ENCODE measurements around the gene IL10RA. TPM values are rescaled to one million over a fixed set of nuclear protein-coding genes. Genes with fewer than 3 reads are reported as not detected.

Gene IL10RA
- total RNA-seq, 1 experiment from 2014 or later = not detected

- no peak for ATAC-seq
- H3K9me3 ChIP-seq (ENCODE audit: low read length) = no peaks in the 10 kb centered on the region
- POLR2A ChIA-PET (ENCODE audit: unreplicated experiment) = no interaction called here
Observed at GRCh38 chr11:118002541-118003423, 16.6 kb downstream of the IL10RA start.

DNA sequence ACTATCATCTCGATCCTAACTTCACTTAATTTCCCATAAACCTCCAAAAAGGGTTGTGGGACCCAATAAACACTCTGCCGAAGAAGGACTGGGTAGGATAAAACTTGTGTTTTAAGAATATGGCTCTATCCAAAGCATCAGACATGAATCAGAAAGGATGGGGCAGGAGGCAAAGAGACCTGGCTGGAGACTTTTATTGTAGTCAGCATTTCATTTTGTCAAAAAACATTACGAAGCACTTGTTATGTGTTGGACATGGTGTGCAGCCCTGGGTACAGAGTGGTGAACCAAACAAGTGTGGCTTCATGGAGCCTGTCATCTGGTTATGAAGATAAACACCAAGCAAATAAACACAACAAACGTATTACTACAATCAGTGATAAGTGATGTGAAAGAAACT lies 17.3 kb downstream of the IL10RA start:
- Histone ChIP-seq H3K27ac (ENCODE audit: low read length) (no peak overlapping the region), H3K4me1 (ENCODE audit: insufficient read depth, low read length) (no peaks in the 10 kb centered on the region), H3K79me2 (ENCODE audit: low read length) (no peaks in the 10 kb centered on the region), H3K27me3 (ENCODE audit: low read length) (peaks cover 71% of the 10 kb centered on the region), H3K4me3 (ENCODE audit: low read length) (no peak overlapping the region), H3F3A (ENCODE audit: low read length, unreplicated experiment) (no peaks in the 10 kb centered on the region), H3K36me3 (ENCODE audit: low read depth, low read length) (no peaks in the 10 kb centered on the region), H3K9ac (ENCODE audit: low read length) (no peak overlapping the region), H3K4me2 (ENCODE audit: low read length) (no peak overlapping the region), H2AFZ (ENCODE audit: low read length) (no peak overlapping the region), H3K9me2 (replicated peaks; ENCODE audit: low read length) (no peaks in the 10 kb centered on the region), H4K20me1 (ENCODE audit: low read length) (no peaks in the 10 kb centered on the region), H3K9me3 (ENCODE audit: low read length) (no peaks in the 10 kb centered on the region)
- CTCF ChIA-PET = no interaction called here
- BruUV-seq (replicated peaks) = no TSS peak
- POLR2A ChIA-PET (ENCODE audit: unreplicated experiment) = no interaction called here
- TF ChIP-seq EZH2phosphoT487 (IDR thresholded peaks at IDR 0.05; ENCODE audit: borderline replicate concordance, low read length) (no peak), CTCF (conservative IDR thresholded peaks at IDR 0.05; ENCODE audit: low read depth, low read length) (no peak), EZH2 (IDR thresholded peaks at IDR 0.05; ENCODE audit: low read length, unreplicated experiment) (no peak)
- ATAC-seq = no peak
- intact Hi-C loops (cut with micrococcal nuclease) = no loop called here
- no peak for DNase-seq

More at GRCh38 chr11:118002541-118003423, 16.6 kb downstream of the IL10RA start:
- H3K4me3 ChIP-seq (ENCODE audit: low read length) = no peak overlapping the region
- H3K27ac ChIP-seq (ENCODE audit: low read length) = no peak overlapping the region
- no peak overlapping the region for H2AFZ ChIP-seq (ENCODE audit: low read length)
- no peaks in the 10 kb centered on the region for H3K4me1 ChIP-seq (ENCODE audit: insufficient read depth, low read length)
- CTCF ChIA-PET = no interaction called here
- DNase-seq = no peak
- no peaks in the 10 kb centered on the region for H4K20me1 ChIP-seq (ENCODE audit: low read length)
- peaks cover 64% of the 10 kb centered on the region for H3K27me3 ChIP-seq (ENCODE audit: low read length)
- intact Hi-C loops (cut with micrococcal nuclease) = no loop called here
- no peaks in the 10 kb centered on the region for H3K36me3 ChIP-seq (ENCODE audit: low read depth, low read length)
- no peaks in the 10 kb centered on the region for H3K79me2 ChIP-seq (ENCODE audit: low read length)
- H3K9me2 ChIP-seq (replicated peaks; ENCODE audit: low read length) = no peaks in the 10 kb centered on the region
- H3F3A ChIP-seq (ENCODE audit: low read length, unreplicated experiment) = no peaks in the 10 kb centered on the region
- no peak overlapping the region for H3K4me2 ChIP-seq (ENCODE audit: low read length)
- BruUV-seq (replicated peaks) = no TSS peak
- H3K9ac ChIP-seq (ENCODE audit: low read length) = no peak overlapping the region
- no peak for TF ChIP-seq EZH2 (IDR thresholded peaks at IDR 0.05; ENCODE audit: low read length, unreplicated experiment)
- no peak for TF ChIP-seq CTCF (conservative IDR thresholded peaks at IDR 0.05; ENCODE audit: low read depth, low read length)
- no peak for TF ChIP-seq EZH2phosphoT487 (IDR thresholded peaks at IDR 0.05; ENCODE audit: borderline replicate concordance, low read length)

GRCh38 chr11:118004543-118005223 lies 18.5 kb downstream of the IL10RA start:
- BruUV-seq (replicated peaks) = no TSS peak
- Histone ChIP-seq H3K4me2 (ENCODE audit: low read length) (no peak overlapping the region), H3K4me3 (ENCODE audit: low read length) (no peak overlapping the region), H2AFZ (ENCODE audit: low read length) (no peak overlapping the region), H3K9ac (ENCODE audit: low read length) (no peak overlapping the region), H3K79me2 (ENCODE audit: low read length) (no peaks in the 10 kb centered on the region), H3K9me3 (ENCODE audit: low read length) (no peaks in the 10 kb centered on the region), H3K9me2 (replicated peaks; ENCODE audit: low read length) (no peaks in the 10 kb centered on the region), H4K20me1 (ENCODE audit: low read length) (no peaks in the 10 kb centered on the region), H3K4me1 (ENCODE audit: insufficient read depth, low read length) (no peaks in the 10 kb centered on the region), H3K27ac (ENCODE audit: low read length) (no peak overlapping the region), H3K36me3 (ENCODE audit: low read depth, low read length) (no peaks in the 10 kb centered on the region), H3K27me3 (ENCODE audit: low read length) (peaks cover 83% of the 10 kb centered on the region), H3F3A (ENCODE audit: low read length, unreplicated experiment) (no peaks in the 10 kb centered on the region)
- ChIA-PET POLR2A (ENCODE audit: unreplicated experiment) (no interaction called here), CTCF (no interaction called here)
- TF ChIP-seq CTCF (conservative IDR thresholded peaks at IDR 0.05; ENCODE audit: low read depth, low read length) (no peak), EZH2phosphoT487 (IDR thresholded peaks at IDR 0.05; ENCODE audit: borderline replicate concordance, low read length) (no peak), EZH2 (IDR thresholded peaks at IDR 0.05; ENCODE audit: low read length, unreplicated experiment) (no peak)
- intact Hi-C loops (cut with micrococcal nuclease) = no loop called here
- DNase-seq (no peak), ATAC-seq (no peak)
